HEK293 (cell line): Measurements from ENCODE around the gene SETD2.

Experiments
- HOXD13 ChIP-seq: sonication (generic); formaldehyde crosslinking; IDR thresholded peaks from 2 replicates; pipeline ENCODE4 v1.8.0; 2022; ENCODE audit warnings: missing genetic modification reagents, borderline replicate concordance
- PRDM10 ChIP-seq: fragments of 450-650 bp; formaldehyde crosslinking; IDR thresholded peaks from 2 replicates; pipeline ENCODE4 v1.5.1; 2016; ENCODE audit warnings: missing biosample characterization, missing genetic modification characterization
- ZBTB20 ChIP-seq: fragments of 450-650 bp; formaldehyde crosslinking; IDR thresholded peaks from 2 replicates; pipeline ENCODE4 v1.5.1; 2016; ENCODE audit warnings: missing biosample characterization, missing genetic modification characterization
- ZFP41 ChIP-seq: fragments of 450-650 bp; formaldehyde crosslinking; IDR thresholded peaks from 2 replicates; pipeline ENCODE4 v1.5.1; 2016; ENCODE audit warnings: missing biosample characterization, missing genetic modification characterization, borderline replicate concordance
- ZNF155 ChIP-seq: fragments of 450-650 bp; formaldehyde crosslinking; IDR thresholded peaks from 2 replicates; pipeline ENCODE4 v1.5.1; 2016; ENCODE audit warnings: missing biosample characterization, missing genetic modification characterization
- ZNF175 ChIP-seq: fragments of 450-650 bp; formaldehyde crosslinking; IDR thresholded peaks from 2 replicates; pipeline ENCODE4 v1.5.1; 2016; ENCODE audit warnings: missing biosample characterization, missing genetic modification characterization
- ZNF571 ChIP-seq: fragments of 450-650 bp; formaldehyde crosslinking; IDR thresholded peaks from 2 replicates; pipeline ENCODE4 v1.5.0; 2017; ENCODE audit warnings: missing biosample characterization, missing genetic modification characterization
- ZNF701 ChIP-seq: fragments of 450-650 bp; formaldehyde crosslinking; IDR thresholded peaks from 2 replicates; pipeline ENCODE4 v1.5.1; 2016; ENCODE audit warnings: missing biosample characterization, missing genetic modification characterization
- ZNF707 ChIP-seq: fragments of 450-650 bp; formaldehyde crosslinking; IDR thresholded peaks from 2 replicates; pipeline ENCODE4 v1.5.1; 2016; ENCODE audit warnings: missing biosample characterization, missing genetic modification characterization
- ZSCAN5A ChIP-seq: fragments of 450-650 bp; formaldehyde crosslinking; IDR thresholded peaks from 2 replicates; pipeline ENCODE4 v1.5.1; 2016; ENCODE audit warnings: missing biosample characterization, missing genetic modification characterization
- TF ChIP-seq, protein P1 (sequence below): fragments of 450-650 bp; formaldehyde crosslinking; optimal IDR thresholded peaks from 2 replicates; pipeline ENCODE3; 2016; ENCODE audit warnings: missing biosample characterization, mild to moderate bottlenecking, missing genetic modification characterization
- TF ChIP-seq, protein P2 (sequence below): fragments of 450-650 bp; formaldehyde crosslinking; IDR thresholded peaks from 2 replicates; pipeline ENCODE4 v1.5.1; 2016; ENCODE audit warnings: missing biosample characterization, missing genetic modification characterization
- TF ChIP-seq, protein P3 (sequence below): fragments of 450-650 bp; formaldehyde crosslinking; IDR thresholded peaks from 2 replicates; pipeline ENCODE4 v1.5.1; 2016; ENCODE audit warnings: missing biosample characterization, missing genetic modification characterization, borderline replicate concordance
- TF ChIP-seq, protein P4 (sequence below): fragments of 450-650 bp; IDR thresholded peaks from 2 replicates; pipeline ENCODE4 v1.5.1; 2018; ENCODE audit warnings: missing biosample characterization, missing genetic modification characterization
- TF ChIP-seq, protein P5 (sequence below): fragments of 450-650 bp; formaldehyde crosslinking; IDR thresholded peaks from 2 replicates; pipeline ENCODE4 v1.5.1; 2016; ENCODE audit warnings: missing biosample characterization, missing genetic modification characterization
- TF ChIP-seq, protein P6 (sequence below): fragments of 450-650 bp; formaldehyde crosslinking; IDR thresholded peaks from 2 replicates; pipeline ENCODE4 v1.5.1; 2017; ENCODE audit warnings: missing biosample characterization, missing genetic modification characterization
- TF ChIP-seq, protein P7 (sequence below): fragments of 450-650 bp; formaldehyde crosslinking; IDR thresholded peaks from 2 replicates; pipeline ENCODE4 v1.5.1; 2016; ENCODE audit warnings: missing biosample characterization, missing genetic modification characterization, borderline replicate concordance

The SETD2 gene

GRCh38 chr3:46978985-46979944 is 184.6 kb downstream of the SETD2 start, which contains the start of gene NBEAL2 (continued):
- TF ChIP-seq PRDM10 (tag by site-specific recombination) (peak; percentile 60), ZNF701 (tag by site-specific recombination) (no peak), ZSCAN5A (tag by site-specific recombination) (no peak), HOXD13 (CRISPR knock-in tag) (no peak), ZNF571 (tag by site-specific recombination) (no peak), ZNF175 (tag by site-specific recombination) (no peak), ZBTB20 (tag by site-specific recombination) (peak; percentile 94), ZFP41 (tag by site-specific recombination) (no peak), ZNF707 (tag by site-specific recombination) (no peak), ZNF155 (no peak)
- TF ChIP-seq, protein P1, sequence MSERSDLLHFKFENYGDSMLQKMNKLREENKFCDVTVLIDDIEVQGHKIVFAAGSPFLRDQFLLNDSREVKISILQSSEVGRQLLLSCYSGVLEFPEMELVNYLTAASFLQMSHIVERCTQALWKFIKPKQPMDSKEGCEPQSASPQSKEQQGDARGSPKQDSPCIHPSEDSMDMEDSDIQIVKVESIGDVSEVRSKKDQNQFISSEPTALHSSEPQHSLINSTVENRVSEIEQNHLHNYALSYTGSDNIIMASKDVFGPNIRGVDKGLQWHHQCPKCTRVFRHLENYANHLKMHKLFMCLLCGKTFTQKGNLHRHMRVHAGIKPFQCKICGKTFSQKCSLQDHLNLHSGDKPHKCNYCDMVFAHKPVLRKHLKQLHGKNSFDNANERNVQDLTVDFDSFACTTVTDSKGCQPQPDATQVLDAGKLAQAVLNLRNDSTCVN (tag by site-specific recombination) = peak; percentile 61
- TF ChIP-seq, protein P2, sequence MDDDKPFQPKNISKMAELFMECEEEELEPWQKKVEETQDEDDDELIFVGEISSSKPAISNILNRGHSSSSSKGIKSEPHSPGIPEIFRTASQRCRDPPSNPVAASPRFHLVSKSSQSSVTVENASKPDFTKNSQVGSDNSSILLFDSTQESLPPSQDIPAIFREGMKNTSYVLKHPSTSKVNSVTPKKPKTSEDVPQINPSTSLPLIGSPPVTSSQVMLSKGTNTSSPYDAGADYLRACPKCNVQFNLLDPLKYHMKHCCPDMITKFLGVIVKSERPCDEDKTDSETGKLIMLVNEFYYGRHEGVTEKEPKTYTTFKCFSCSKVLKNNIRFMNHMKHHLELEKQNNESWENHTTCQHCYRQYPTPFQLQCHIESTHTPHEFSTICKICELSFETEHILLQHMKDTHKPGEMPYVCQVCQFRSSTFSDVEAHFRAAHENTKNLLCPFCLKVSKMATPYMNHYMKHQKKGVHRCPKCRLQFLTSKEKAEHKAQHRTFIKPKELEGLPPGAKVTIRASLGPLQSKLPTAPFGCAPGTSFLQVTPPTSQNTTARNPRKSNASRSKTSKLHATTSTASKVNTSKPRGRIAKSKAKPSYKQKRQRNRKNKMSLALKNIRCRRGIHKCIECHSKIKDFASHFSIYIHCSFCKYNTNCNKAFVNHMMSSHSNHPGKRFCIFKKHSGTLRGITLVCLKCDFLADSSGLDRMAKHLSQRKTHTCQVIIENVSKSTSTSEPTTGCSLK (tag by site-specific recombination) = no peak
- TF ChIP-seq, protein P3, sequence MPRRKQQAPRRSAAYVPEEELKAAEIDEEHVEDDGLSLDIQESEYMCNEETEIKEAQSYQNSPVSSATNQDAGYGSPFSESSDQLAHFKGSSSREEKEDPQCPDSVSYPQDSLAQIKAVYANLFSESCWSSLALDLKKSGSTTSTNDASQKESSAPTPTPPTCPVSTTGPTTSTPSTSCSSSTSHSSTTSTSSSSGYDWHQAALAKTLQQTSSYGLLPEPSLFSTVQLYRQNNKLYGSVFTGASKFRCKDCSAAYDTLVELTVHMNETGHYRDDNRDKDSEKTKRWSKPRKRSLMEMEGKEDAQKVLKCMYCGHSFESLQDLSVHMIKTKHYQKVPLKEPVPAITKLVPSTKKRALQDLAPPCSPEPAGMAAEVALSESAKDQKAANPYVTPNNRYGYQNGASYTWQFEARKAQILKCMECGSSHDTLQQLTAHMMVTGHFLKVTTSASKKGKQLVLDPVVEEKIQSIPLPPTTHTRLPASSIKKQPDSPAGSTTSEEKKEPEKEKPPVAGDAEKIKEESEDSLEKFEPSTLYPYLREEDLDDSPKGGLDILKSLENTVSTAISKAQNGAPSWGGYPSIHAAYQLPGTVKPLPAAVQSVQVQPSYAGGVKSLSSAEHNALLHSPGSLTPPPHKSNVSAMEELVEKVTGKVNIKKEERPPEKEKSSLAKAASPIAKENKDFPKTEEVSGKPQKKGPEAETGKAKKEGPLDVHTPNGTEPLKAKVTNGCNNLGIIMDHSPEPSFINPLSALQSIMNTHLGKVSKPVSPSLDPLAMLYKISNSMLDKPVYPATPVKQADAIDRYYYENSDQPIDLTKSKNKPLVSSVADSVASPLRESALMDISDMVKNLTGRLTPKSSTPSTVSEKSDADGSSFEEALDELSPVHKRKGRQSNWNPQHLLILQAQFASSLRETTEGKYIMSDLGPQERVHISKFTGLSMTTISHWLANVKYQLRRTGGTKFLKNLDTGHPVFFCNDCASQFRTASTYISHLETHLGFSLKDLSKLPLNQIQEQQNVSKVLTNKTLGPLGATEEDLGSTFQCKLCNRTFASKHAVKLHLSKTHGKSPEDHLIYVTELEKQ = no peak
- TF ChIP-seq, protein P4, sequence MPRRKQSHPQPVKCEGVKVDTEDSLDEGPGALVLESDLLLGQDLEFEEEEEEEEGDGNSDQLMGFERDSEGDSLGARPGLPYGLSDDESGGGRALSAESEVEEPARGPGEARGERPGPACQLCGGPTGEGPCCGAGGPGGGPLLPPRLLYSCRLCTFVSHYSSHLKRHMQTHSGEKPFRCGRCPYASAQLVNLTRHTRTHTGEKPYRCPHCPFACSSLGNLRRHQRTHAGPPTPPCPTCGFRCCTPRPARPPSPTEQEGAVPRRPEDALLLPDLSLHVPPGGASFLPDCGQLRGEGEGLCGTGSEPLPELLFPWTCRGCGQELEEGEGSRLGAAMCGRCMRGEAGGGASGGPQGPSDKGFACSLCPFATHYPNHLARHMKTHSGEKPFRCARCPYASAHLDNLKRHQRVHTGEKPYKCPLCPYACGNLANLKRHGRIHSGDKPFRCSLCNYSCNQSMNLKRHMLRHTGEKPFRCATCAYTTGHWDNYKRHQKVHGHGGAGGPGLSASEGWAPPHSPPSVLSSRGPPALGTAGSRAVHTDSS (tag by site-specific recombination) = no peak
- TF ChIP-seq, protein P5, sequence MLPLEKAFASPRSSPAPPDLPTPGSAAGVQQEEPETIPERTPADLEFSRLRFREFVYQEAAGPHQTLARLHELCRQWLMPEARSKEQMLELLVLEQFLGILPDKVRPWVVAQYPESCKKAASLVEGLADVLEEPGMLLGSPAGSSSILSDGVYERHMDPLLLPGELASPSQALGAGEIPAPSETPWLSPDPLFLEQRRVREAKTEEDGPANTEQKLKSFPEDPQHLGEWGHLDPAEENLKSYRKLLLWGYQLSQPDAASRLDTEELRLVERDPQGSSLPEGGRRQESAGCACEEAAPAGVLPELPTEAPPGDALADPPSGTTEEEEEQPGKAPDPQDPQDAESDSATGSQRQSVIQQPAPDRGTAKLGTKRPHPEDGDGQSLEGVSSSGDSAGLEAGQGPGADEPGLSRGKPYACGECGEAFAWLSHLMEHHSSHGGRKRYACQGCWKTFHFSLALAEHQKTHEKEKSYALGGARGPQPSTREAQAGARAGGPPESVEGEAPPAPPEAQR (tag by site-specific recombination) = no peak
- TF ChIP-seq, protein P6, sequence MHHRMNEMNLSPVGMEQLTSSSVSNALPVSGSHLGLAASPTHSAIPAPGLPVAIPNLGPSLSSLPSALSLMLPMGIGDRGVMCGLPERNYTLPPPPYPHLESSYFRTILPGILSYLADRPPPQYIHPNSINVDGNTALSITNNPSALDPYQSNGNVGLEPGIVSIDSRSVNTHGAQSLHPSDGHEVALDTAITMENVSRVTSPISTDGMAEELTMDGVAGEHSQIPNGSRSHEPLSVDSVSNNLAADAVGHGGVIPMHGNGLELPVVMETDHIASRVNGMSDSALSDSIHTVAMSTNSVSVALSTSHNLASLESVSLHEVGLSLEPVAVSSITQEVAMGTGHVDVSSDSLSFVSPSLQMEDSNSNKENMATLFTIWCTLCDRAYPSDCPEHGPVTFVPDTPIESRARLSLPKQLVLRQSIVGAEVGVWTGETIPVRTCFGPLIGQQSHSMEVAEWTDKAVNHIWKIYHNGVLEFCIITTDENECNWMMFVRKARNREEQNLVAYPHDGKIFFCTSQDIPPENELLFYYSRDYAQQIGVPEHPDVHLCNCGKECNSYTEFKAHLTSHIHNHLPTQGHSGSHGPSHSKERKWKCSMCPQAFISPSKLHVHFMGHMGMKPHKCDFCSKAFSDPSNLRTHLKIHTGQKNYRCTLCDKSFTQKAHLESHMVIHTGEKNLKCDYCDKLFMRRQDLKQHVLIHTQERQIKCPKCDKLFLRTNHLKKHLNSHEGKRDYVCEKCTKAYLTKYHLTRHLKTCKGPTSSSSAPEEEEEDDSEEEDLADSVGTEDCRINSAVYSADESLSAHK = no peak
- TF ChIP-seq, protein P7, sequence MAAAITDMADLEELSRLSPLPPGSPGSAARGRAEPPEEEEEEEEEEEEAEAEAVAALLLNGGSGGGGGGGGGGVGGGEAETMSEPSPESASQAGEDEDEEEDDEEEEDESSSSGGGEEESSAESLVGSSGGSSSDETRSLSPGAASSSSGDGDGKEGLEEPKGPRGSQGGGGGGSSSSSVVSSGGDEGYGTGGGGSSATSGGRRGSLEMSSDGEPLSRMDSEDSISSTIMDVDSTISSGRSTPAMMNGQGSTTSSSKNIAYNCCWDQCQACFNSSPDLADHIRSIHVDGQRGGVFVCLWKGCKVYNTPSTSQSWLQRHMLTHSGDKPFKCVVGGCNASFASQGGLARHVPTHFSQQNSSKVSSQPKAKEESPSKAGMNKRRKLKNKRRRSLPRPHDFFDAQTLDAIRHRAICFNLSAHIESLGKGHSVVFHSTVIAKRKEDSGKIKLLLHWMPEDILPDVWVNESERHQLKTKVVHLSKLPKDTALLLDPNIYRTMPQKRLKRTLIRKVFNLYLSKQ (tag by site-specific recombination) = no peak
